ENCODE measurements around the gene UBE2E2.

The UBE2E2 gene

DNA sequence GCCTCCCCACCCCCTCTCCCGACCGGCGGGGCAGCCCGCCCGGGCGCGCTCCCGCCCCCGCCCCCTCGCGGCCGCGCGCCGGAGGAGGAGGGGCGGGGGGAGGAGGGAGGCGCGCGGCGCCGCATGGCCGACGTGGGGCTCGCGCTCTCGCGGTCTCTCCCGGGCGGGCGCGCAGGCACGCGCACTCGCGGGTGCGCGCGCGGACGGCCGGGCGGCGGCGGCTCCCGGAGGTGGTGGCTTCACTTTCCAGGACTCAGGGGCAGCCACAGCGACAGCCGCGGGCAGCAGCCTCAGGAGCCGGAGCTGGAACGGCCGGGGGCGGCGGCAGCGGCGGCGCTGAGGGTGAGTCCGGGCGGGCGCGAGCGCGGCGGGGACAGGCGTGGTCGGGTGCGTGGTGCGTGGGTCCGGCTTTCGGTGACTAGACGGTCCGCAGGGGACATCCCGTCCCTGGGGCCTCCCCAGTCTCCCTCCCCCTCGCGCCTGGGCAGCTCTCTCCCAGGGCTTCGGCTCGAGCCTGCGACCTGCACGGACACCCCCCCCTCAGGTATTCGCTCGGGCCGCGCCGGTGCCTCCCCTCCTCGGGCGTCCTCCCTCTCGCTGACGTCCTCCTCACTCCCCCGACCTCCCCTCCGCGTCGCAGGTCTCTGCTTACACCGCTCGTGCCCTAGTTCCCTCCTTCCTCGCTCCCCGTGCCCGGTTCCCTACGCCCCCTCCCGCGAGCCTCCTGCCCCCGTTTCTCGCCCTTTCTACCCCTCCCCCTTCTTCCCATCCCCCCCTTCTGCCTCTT is at the start of gene UBE2E2:
Gene UBE2E2, plus strand, starts transcription at position 407 of the 787 bp plus-strand sequence.
- FAIRE-seq = no peak
- no peak for DNase-seq (ENCODE audit: insufficient read length, low spot score)
- TF ChIP-seq CTCF (IDR thresholded peaks at IDR 0.05; ENCODE audit: insufficient read depth, missing control alignments) = no peak

DNA sequence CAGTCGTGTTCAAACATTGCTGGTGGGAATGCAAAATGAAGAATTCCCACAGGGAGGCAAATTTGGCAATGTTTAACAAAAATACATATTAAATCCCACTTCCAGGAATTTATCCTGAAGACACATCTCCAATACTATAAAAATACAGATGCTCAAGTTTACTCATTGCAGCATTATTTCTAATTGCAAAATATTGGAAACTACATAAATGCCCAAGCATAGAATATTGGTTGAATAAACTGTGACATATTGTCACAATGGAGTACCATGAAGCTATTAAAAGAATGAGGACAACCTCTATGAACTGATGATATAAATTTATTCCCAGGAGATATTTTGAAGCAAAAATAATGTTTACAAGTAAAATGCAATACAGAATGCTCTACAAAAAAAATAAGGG is 49.7 kb upstream of the UBE2E2 start:
- FAIRE-seq (no peak), DNase-seq (ENCODE audit: insufficient read length, low spot score) (no peak)
- no peak for TF ChIP-seq CTCF (IDR thresholded peaks at IDR 0.05; ENCODE audit: insufficient read depth, missing control alignments)

- no peak for FAIRE-seq
- TF ChIP-seq CTCF (IDR thresholded peaks at IDR 0.05; ENCODE audit: insufficient read depth, missing control alignments) = no peak
- no peak for DNase-seq (ENCODE audit: insufficient read length, low spot score)
Measured at GRCh38 chr3:23157331-23157730, 45.8 kb upstream of the UBE2E2 start.

DNA sequence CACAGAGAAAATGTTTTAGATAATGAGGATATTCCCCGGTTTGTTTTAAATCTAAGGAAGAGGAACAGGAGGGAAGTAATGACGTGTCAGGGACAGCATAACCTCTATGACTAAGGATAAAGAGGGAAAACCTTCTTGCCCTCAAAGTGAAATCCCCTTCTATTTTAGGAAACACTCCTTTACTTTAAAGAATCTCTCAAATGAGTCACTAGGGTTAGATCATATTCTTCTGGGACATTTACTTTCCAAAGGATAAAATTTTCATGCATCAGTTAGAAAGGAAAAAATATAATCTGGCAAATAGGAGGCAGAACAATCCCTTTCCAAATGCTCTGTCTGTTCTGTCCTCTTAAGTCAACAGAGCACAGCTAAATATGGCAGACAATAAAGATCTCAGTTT is 43.2 kb upstream of the UBE2E2 start:
- no peak for FAIRE-seq
- no peak for DNase-seq (ENCODE audit: insufficient read length, low spot score)
- no peak for TF ChIP-seq CTCF (IDR thresholded peaks at IDR 0.05; ENCODE audit: insufficient read depth, missing control alignments)

DNA sequence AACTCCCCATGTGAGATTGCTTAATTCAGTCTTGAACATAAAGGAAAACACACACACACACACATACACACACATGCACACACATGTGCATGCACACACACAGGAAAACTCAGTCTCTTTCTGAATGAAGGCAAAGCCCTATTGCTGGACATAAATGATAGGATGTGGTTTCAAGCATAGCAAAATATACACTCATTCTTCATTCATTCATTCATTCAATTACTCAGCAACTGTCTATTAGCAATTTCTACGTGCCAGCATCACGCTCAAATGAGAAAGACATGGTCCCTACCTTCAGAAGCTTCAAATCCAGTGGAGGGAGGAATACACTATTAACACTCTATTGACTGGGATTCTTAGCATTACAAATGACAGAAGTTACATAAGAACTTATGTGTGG is 41.8 kb upstream of the UBE2E2 start:
- no peak for TF ChIP-seq CTCF (IDR thresholded peaks at IDR 0.05; ENCODE audit: insufficient read depth, missing control alignments)
- FAIRE-seq = no peak
- DNase-seq (ENCODE audit: insufficient read length, low spot score) = no peak

DNA sequence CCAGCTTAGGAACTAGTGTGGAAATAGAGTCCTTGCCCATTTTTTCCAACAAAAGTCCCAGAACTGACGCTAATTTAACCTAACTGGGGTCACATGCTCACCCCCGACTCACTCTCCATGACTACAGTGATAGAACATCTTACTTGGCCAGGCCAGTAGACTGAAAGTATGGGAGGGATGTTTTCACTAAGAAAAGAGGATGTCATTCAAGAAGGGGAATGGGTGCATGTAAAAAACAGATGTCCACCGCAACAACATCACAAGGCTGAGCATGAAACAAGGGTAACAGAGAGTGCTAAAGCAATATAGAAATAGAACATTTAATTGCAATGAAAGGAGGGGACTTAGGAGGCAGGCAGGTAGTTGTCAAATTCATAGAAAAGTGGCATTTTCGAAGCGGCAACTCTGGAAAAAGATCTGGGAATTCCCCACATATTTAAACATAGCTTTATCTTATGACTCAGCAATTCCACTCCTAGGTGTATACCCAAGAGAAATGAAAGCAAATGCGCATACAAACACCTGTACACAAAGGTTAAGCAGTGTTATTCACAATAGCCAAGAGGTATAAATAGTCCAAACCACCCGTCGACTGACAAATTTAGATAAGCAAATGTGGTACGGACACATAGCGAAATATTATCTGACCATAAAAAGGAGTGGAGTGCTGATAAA is 41.1 kb upstream of the UBE2E2 start:
- TF ChIP-seq CTCF (IDR thresholded peaks at IDR 0.05; ENCODE audit: insufficient read depth, missing control alignments) = no peak
- no peak for FAIRE-seq

GRCh38 chr3:23162934-23163333 is 40.2 kb upstream of the UBE2E2 start:
- TF ChIP-seq CTCF (IDR thresholded peaks at IDR 0.05; ENCODE audit: insufficient read depth, missing control alignments) = no peak
- FAIRE-seq (no peak), DNase-seq (ENCODE audit: insufficient read length, low spot score) (no peak)

More for the DNA sequence above, 41.1 kb upstream of the UBE2E2 start:
- DNase-seq (ENCODE audit: insufficient read length, low spot score) = no peak

Data from D721Med (cell line).